Measurements from ENCODE around the gene CHD1.

CHD1 gene

DNA sequence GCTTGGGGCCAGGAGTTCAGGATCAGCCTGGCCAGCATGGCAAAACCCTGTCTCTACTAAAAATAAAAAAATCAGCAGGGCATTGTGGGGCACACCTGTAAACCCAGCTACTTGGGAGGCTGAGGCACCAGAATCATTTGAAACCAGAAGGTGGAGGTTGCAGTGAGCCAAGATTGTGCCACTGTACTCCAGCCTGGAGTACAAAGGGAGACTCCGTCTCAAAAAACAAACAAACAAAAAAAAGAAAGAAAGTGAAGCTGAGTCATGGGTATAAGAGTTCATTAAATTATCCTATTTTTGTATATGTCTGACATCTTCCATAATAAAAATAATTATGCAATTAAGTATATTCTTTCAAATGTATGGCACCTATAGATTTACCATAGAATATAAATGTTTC, 37.2 kb downstream of the CHD1 start:
- TF ChIP-seq GATA3 (IDR thresholded peaks at IDR 0.05; ENCODE audit: low read depth, low read length) (no peak), GATA2 (IDR thresholded peaks at IDR 0.05; ENCODE audit: low read depth, low read length) (no peak)

DNA sequence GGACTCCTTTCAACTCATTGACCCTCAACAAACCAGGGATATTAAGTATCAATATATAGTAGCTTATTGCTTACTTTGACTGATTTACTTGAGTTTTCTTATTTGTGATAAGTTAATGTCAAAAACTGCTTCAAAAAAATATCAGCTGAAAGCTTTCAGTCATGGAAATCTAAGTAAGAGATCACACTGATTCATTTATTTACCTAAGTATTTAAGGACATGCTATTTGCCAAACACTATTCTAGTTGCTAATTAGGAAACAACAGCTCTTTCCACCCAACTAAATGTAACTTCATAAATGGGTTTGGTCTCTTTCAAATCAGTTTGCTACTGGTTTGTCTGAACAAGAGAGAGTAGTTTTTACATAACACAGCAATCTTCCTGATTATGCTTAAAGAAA, 48.2 kb downstream of the CHD1 start:
- TF ChIP-seq GATA2 (IDR thresholded peaks at IDR 0.05; ENCODE audit: low read depth, low read length) (no peak), GATA3 (IDR thresholded peaks at IDR 0.05; ENCODE audit: low read depth, low read length) (no peak)

DNA sequence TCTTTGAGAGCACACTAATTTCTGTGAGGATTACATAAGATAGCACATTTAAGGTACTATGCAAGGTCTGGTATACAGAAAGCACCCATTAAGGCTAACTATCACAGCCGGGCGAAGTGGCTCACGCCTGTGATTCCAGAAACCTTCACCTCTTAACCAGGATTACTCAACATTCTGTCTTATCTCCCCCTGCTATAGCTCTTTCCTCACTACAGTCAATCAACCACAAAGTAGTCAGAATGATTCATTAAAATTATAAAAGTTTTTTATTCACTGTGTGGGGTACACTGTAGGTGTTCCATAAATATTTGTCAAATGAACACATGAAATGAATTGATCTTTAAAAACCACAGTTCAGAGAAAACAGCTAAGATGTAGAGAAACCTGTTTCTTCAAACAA, 48.7 kb downstream of the CHD1 start:
- TF ChIP-seq GATA2 (IDR thresholded peaks at IDR 0.05; ENCODE audit: low read depth, low read length) (no peak), GATA3 (IDR thresholded peaks at IDR 0.05; ENCODE audit: low read depth, low read length) (no peak)

DNA sequence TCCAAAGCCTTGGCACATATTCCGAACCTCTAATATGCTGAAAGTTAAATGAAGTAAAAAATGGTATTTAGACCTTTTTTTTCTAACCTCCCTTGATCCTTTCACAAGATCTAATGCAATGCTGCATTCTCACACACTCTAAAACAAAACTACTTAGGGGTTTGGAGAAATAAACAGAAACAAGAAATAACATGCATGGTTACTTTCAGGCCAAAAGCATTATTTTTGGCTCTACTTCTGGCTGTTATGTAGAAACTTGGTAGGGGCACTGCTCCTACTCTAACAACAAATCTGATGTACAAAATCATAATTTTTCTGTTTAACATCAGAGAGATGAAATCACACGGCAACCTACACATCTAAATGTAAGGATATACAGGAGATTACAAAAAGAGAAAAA, 51.2 kb downstream of the CHD1 start:
- TF ChIP-seq GATA3 (IDR thresholded peaks at IDR 0.05; ENCODE audit: low read depth, low read length): no peak
- TF ChIP-seq GATA2 (IDR thresholded peaks at IDR 0.05; ENCODE audit: low read depth, low read length): no peak

DNA sequence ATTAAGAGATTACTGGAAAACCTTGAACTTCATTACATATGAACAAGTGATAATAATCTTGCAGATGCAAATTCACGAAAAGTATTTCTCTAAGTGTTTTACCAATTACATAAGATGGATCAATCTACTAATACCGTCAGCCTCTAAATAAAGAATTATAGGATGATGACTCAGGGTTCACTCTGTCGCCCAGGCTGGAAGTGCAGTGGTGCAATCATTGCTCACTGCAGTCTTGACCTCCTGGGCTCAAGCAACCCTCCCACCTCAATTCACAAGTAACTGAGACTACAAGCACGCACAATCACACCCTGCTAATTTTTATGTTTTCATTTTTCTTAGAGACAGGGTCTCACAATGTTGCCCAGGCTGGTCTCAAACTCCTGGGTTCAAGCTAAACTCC, 56.1 kb downstream of the CHD1 start:
- no peak for TF ChIP-seq GATA2 (IDR thresholded peaks at IDR 0.05; ENCODE audit: low read depth, low read length)
- no peak for TF ChIP-seq GATA3 (IDR thresholded peaks at IDR 0.05; ENCODE audit: low read depth, low read length)

DNA sequence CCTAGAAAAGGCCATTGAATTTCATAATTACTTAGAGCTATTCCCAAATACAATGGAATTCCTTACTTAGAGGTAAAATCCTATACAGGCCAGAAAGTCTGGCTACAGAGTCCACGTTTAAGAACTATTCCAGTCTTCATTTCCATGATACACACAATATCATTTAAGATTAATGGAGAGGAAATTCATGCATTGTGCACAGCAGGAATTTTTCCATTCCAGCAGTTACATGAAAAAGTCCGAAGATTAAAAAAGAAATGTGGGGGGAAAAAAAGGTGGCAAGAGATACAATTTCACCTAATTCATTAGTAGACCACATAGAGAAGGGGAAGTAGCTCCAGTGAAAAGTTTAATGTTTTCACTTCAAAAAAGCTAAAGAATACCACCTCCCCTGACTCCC, 63.1 kb downstream of the CHD1 start:
- TF ChIP-seq GATA2 (IDR thresholded peaks at IDR 0.05; ENCODE audit: low read depth, low read length): no peak
- TF ChIP-seq GATA3 (IDR thresholded peaks at IDR 0.05; ENCODE audit: low read depth, low read length): no peak

DNA sequence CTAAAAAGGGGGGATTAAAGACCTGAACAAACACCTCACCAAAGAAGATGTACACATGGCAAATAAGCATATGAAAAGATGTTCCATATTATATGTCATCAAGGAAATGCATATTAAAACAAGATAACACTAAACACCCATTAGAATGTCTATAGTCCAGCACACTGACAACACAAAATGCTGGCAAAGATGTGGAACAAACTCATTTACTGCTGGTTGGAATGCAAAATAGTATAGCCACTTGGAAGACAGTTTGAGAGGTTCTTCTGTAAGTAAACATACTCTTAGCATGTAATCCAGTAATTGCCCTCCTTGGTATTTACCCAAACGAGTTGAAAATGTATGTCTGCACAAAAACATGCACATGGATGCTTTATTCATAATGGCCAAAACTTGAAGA, 81.8 kb downstream of the CHD1 start:
- TF ChIP-seq GATA3 (IDR thresholded peaks at IDR 0.05; ENCODE audit: low read depth, low read length) (no peak), GATA2 (IDR thresholded peaks at IDR 0.05; ENCODE audit: low read depth, low read length) (no peak)

DNA sequence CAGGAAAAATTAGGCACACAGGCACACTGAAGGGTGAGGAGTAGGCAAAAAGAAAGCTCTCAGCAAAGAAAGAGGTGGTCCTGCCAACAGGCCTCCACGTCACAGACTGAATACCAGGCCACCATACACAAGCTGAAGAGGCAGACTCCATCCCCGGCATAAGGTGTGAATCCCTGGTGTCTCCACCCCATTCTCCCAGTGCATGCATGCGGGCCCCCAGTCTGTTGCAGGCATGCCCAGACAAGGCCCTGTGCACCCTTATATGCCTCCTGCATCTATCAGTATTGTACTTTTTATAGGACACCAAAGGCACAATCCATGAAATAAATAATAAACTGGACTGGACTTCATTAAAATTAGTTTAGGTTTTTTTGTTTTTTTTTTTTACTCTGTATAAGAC, 82.3 kb downstream of the CHD1 start:
- no peak for TF ChIP-seq GATA2 (IDR thresholded peaks at IDR 0.05; ENCODE audit: low read depth, low read length)
- TF ChIP-seq GATA3 (IDR thresholded peaks at IDR 0.05; ENCODE audit: low read depth, low read length): no peak

DNA sequence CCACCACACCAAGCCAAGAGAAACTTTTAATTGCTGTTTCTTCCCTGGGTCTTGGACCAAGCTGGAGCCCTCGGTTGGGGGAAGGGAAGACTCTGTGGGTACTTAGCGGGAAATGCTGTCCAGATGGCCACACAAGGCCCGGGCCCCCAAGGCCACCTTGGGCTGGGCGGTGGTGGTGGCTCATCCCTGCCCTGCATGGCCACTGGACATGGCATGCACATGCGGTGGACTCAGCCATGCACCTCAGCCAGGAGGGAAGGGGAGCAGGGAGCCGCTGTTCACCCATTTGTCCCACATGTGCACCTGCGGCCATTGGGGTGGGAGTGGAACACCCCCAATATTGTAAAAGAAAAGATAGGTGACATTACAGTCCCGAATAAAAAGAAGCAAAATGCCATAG, 82.9 kb downstream of the CHD1 start:
- TF ChIP-seq GATA3 (IDR thresholded peaks at IDR 0.05; ENCODE audit: low read depth, low read length) (no peak), GATA2 (IDR thresholded peaks at IDR 0.05; ENCODE audit: low read depth, low read length) (no peak)

DNA sequence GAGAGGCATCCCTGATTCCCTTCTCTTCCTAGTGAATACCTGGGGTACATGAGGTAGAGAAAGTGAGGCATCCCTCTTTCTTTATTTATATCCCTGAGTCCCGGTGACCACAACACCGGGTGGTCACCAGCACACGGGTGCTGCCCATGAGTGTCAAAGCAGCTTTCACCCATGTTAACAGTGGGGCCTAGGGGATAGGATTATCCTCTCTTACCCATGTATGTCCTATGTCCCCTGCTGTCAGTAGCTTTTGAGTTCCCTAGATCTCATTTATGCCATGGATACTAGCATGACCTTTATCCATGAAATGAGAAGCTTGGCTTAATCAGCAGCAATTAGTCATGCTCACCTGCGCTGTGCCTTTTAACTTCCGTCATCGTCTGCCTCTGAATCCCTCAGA, 83.9 kb downstream of the CHD1 start:
- TF ChIP-seq GATA3 (IDR thresholded peaks at IDR 0.05; ENCODE audit: low read depth, low read length) (no peak), GATA2 (IDR thresholded peaks at IDR 0.05; ENCODE audit: low read depth, low read length) (no peak)

DNA sequence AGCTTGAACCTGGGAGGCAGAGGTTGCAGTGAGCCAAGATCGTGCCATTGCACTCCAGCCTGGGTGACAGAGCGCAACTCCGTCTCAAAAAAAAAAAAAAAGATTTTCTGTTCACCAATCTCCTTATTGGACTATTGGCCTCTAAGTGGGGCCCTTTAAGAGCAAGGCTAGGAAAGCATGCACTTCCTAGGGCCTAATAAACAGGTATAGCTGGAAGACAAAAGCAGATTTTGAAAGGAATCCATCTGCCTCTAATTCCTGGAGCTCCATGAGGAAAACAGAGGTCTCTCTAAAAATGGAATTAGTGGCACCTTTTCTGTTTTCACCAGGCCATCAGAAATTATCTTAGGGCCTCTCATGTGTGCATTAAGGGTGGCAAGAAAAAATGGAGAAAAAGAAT, 85.3 kb downstream of the CHD1 start:
- TF ChIP-seq GATA2 (IDR thresholded peaks at IDR 0.05; ENCODE audit: low read depth, low read length): no peak
- TF ChIP-seq GATA3 (IDR thresholded peaks at IDR 0.05; ENCODE audit: low read depth, low read length): no peak

DNA sequence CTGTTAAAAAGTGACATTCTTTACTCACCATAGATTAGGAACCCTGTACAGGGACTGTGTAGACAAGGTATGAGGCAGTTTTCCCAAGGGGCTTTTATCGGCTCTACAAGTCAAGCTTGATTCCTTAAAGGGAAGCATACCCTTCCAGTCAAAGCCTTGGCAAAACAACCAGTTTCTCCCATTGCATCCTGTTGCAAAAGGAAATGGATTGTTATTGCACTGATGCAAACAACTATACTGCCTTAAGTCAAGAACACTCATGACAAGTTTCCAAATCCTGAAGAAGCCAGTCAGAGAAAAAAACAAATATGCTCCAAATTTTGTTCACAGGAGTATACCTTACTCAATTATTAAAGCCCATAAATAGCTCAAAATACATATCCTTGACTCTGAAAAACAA, 87.9 kb downstream of the CHD1 start:
- TF ChIP-seq GATA2 (IDR thresholded peaks at IDR 0.05; ENCODE audit: low read depth, low read length) (no peak), GATA3 (IDR thresholded peaks at IDR 0.05; ENCODE audit: low read depth, low read length) (no peak)

DNA sequence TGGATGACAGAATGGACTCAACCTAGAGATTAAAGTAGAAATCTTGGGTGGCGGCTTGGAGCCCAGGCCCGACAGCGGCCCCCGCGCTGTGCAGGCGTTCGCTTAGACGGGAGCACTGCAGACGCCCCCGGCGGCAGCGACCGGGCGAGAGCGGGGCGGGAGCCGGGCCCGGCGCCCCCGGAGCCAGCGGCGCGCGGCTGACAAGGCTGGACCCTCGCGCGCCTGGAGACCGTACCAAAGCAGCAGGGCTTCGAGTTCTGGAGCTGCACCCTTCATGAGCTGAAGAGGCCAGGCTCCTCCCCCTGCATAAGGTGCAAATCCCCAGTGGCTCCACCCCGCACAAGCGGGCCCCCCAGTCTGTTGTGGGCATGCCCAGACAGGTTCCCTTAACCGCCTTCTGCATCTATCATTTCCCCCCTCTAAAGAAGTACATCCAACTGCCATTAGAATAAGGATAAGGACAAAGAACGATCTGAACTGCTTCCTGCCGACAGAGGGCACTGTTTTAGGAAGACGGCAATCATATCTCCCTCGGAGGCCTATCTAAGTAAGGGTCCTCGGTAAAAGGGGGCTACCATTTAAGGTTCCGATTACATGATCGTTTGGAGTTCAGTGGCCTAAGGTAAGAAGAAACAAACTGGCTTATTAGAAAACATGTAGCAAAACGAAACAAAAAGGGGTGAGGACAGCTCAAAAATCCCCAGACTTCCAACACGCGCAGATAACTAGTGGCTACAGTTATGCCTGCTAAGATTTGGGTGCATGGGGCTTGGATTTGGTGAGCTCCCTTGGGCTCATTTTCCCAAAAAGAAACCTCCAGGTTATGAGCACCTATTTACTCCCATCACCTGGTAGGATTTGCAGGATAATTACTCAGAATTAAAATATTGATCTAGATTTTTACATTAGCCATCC, 89.1 kb downstream of the CHD1 start:
- TF ChIP-seq GATA2 (IDR thresholded peaks at IDR 0.05; ENCODE audit: low read depth, low read length) (no peak), GATA3 (IDR thresholded peaks at IDR 0.05; ENCODE audit: low read depth, low read length) (no peak)

DNA sequence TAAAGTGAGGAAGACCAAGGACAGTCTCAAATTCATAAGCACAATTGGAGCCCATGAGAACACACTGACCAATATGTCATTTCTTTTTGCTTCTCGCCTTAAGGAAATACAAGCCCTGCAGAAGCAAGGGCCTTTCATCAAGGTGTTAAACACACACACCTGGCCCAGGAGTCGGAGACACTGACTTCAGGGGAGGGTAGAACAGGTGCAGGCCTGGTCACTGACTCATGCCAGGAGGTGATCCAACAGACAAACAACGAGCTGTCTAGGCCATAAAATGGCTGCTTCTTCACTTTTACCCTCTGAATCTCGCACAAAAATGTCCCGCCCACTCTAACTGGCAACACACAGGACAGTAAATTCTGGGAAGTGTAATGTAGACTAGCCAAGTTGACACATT, 92.6 kb downstream of the CHD1 start:
- no peak for TF ChIP-seq GATA2 (IDR thresholded peaks at IDR 0.05; ENCODE audit: low read depth, low read length)
- TF ChIP-seq GATA3 (IDR thresholded peaks at IDR 0.05; ENCODE audit: low read depth, low read length): no peak

DNA sequence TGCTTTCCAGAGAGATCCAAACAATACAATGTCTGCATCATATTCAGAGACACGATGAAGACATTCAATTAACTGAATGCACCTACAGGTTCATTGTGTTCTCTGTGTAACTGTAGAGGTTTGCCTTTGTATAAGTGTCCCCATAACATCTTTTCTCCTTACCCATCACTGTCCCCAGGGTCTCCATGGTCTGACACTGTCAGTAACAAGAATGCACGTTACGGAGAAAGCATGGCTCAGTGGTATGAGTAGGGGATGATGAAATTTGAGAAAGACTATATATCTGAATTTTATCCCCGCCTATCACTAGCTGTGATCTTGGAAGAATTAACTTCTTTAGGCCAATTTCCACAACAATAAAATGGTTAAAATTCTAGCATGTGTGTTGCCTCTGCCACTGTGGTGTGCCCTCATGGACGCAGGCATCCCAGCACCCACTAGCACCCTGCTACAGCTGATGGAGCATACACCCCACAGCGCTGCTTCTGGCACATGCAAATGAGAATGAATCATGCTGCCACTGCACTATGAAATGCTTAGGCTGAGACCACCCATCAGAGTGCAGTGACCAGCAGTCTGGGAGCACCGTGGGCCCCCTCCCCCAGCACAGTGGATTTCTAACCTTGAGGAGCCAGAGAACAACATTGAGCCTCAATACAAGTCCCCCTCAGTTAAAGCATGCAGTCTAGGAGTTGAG, 101.1 kb downstream of the CHD1 start:
- TF ChIP-seq GATA2 (IDR thresholded peaks at IDR 0.05; ENCODE audit: low read depth, low read length) (no peak), GATA3 (IDR thresholded peaks at IDR 0.05; ENCODE audit: low read depth, low read length) (no peak)

Measured in SH-SY5Y (cell line).